Osteoblast (primary cell): ENCODE data around the gene MICU1. TPM values are rescaled to one million over a fixed set of nuclear protein-coding genes. Genes with fewer than 3 reads are reported as not detected.

Source experiments
- DNase-seq: peaks from one replicate; pipeline ENCODE4 v3.0.0; 2011; ENCODE audit warnings: low spot score, mixed read lengths; ENCODE audit not compliant: insufficient read length; ENCODE audit errors: missing footprints
- H2AFZ ChIP-seq: 2 replicates; pipeline ENCODE4 v1.6.0; 2011; ENCODE audit warnings: mild to moderate bottlenecking, low read length
- H3K27ac ChIP-seq: 2 replicates; pipeline ENCODE4 v1.5.1; 2011; ENCODE audit warnings: mild to moderate bottlenecking, low read depth, low read length, moderate library complexity
- H3K27me3 ChIP-seq: 2 replicates; pipeline ENCODE4 v1.6.0; 2012; ENCODE audit warnings: mild to moderate bottlenecking, control low read depth, inconsistent platforms, low read length, moderate library complexity; ENCODE audit not compliant: insufficient read depth
- H3K36me3 ChIP-seq: 2 replicates; pipeline ENCODE4 v1.5.1; 2011; ENCODE audit warnings: mild to moderate bottlenecking, low read length, control low read depth, moderate library complexity; ENCODE audit not compliant: insufficient read depth
- H3K4me1 ChIP-seq: 2 replicates; pipeline ENCODE4 v1.5.1; 2011; ENCODE audit warnings: mild to moderate bottlenecking, low read length, control low read depth, moderate library complexity; ENCODE audit not compliant: insufficient read depth
- H3K4me2 ChIP-seq: 2 replicates; pipeline ENCODE4 v1.6.0; 2011; ENCODE audit warnings: mild to moderate bottlenecking, low read length; ENCODE audit not compliant: insufficient read depth
- H3K4me3 ChIP-seq: fragments of 200-600 bp; sonication (generic); 3 replicates; pipeline ENCODE4 v1.5.1; 2012; ENCODE audit warnings: mild to moderate bottlenecking, low read length, inconsistent platforms; ENCODE audit not compliant: insufficient read depth
- H3K79me2 ChIP-seq: 2 replicates; pipeline ENCODE4 v1.6.0; 2012; ENCODE audit warnings: mild to moderate bottlenecking, low read length, control low read depth, inconsistent platforms; ENCODE audit not compliant: insufficient read depth
- H3K9me3 ChIP-seq: 2 replicates; pipeline ENCODE4 v1.5.1; 2011; ENCODE audit warnings: low read depth, low read length, control low read depth
- H4K20me1 ChIP-seq: 2 replicates; pipeline ENCODE4 v1.6.0; 2012; ENCODE audit warnings: mild to moderate bottlenecking, low read length, control low read depth; ENCODE audit not compliant: insufficient read depth
- CTCF ChIP-seq: IDR thresholded peaks from 2 replicates; pipeline ENCODE4 v1.5.1; 2011; ENCODE audit warnings: mild to moderate bottlenecking, low read depth, low read length, moderate library complexity; ENCODE audit errors: extremely low read depth
- total RNA-seq: library from RNA; depleted of rRNA; stranded (reverse); fragments of >200 nt; gene quantifications from 2 replicates; pipeline ENCODE4 v1.2.3, GENCODE V29; 2012

The MICU1 gene
- total RNA-seq, 1 donor, result 79.6 TPM

- H3K4me3 ChIP-seq, result no peak overlapping the region
- no peaks in the 10 kb centered on the region for H3K79me2 ChIP-seq
- no peak overlapping the region for H3K27ac ChIP-seq
- no peaks in the 10 kb centered on the region for H4K20me1 ChIP-seq
- no peaks in the 10 kb centered on the region for H3K4me1 ChIP-seq
- no peaks in the 10 kb centered on the region for H3K9me3 ChIP-seq
- no peaks in the 10 kb centered on the region for H3K27me3 ChIP-seq
- H3K4me2 ChIP-seq, result no peak overlapping the region
- no peak for TF ChIP-seq CTCF
- H3K36me3 ChIP-seq, result no peaks in the 10 kb centered on the region
- DNase-seq, result no peak
- H2AFZ ChIP-seq, result no peak overlapping the region
These were observed 33.8 kb upstream of the MICU1 start for GRCh38 chr10:72659694-72660093.

- H3K4me1 ChIP-seq, result no peaks in the 10 kb centered on the region
- no peak overlapping the region for H3K4me3 ChIP-seq
- no peak overlapping the region for H3K4me2 ChIP-seq
- no peaks in the 10 kb centered on the region for H3K9me3 ChIP-seq
- TF ChIP-seq CTCF, result no peak
- H3K27ac ChIP-seq, result no peak overlapping the region
- no peaks in the 10 kb centered on the region for H3K36me3 ChIP-seq
- H3K79me2 ChIP-seq, result no peaks in the 10 kb centered on the region
- no peak overlapping the region for H2AFZ ChIP-seq
- H3K27me3 ChIP-seq, result no peaks in the 10 kb centered on the region
- no peaks in the 10 kb centered on the region for H4K20me1 ChIP-seq
- no peak for DNase-seq
These were observed 33.0 kb upstream of the MICU1 start for GRCh38 chr10:72658696-72659400.

DNA sequence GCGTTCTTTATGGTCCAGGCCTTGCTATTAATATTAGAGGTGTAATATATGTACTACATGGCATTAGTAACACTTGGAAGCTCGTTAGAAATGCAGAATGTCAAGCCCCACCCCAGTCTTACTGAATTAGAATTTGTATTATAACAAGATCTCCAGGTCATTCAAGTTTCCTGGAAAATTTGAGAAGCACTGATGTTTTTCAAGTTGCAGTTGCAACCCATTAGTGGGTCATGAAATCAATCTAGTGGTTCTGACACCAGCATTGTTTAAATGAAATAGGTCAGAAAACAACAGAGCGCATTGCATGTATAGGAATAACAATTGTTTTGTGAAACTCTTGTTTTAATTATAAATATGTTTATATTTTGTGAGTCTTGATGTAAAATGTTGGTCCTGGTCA, 28.8 kb upstream of the MICU1 start:
- no peak for DNase-seq
- Histone ChIP-seq H2AFZ (no peak overlapping the region), H3K4me1 (no peaks in the 10 kb centered on the region), H3K4me3 (no peak overlapping the region), H3K79me2 (no peaks in the 10 kb centered on the region), H3K36me3 (no peaks in the 10 kb centered on the region), H3K9me3 (no peaks in the 10 kb centered on the region), H4K20me1 (no peaks in the 10 kb centered on the region), H3K27me3 (no peaks in the 10 kb centered on the region), H3K27ac (no peak overlapping the region), H3K4me2 (no peak overlapping the region)
- TF ChIP-seq CTCF, result no peak

DNA sequence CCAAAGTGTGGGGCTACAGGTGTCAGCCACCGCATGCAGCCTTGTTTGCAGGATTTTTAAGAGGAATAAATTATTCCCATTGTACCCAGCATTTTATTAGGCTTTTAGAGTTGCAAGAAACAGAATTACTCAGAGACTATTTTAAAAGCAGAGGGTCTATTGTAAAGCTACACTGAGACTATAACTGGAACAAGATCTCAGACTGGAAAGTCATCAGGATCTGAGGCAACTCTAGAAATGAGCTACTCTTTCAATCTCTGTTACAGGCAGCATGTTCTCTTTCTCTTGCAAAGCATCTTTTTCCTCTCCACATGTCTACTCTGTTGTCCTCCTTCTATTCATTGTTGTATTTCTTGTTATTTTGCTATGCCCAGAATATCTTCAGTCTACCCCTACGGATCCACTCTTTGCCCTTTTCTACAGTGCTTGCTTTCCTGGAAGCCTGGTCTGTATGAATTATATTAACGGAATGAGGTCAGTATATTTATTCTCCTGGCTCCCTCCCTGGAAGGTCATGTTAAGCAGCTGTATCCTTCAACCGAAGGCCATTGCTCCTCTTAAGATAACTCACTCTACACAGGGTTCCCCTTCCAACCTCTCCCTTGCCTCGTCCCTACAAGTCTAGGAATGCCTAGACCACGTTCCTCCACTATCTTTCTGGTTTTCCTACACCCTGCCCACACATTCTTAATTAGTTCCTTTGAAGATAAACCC, 27.7 kb upstream of the MICU1 start:
- no peaks in the 10 kb centered on the region for H3K27me3 ChIP-seq
- H3K36me3 ChIP-seq, result no peaks in the 10 kb centered on the region
- H2AFZ ChIP-seq, result no peak overlapping the region
- no peaks in the 10 kb centered on the region for H3K4me1 ChIP-seq
- DNase-seq, result no peak
- H3K4me3 ChIP-seq, result no peak overlapping the region
- no peak for TF ChIP-seq CTCF
- H3K79me2 ChIP-seq, result no peaks in the 10 kb centered on the region
- H4K20me1 ChIP-seq, result no peaks in the 10 kb centered on the region
- no peaks in the 10 kb centered on the region for H3K9me3 ChIP-seq
- no peak overlapping the region for H3K27ac ChIP-seq
- no peak overlapping the region for H3K4me2 ChIP-seq
